SK-N-SH treated with all-trans-retinoic acid at 6 μM for 48 hours (cell line): Measurements from ENCODE around the gene THAP12.

Source experiments
- ATAC-seq: fragments of 200-7000 bp; cut with Tn5 transposase; 3 replicates; pipeline ENCODE4 v1.9.1; 2020; ENCODE audit warnings: mild to moderate bottlenecking, moderate library complexity
- ARNTL ChIP-seq: fragments of 450-650 bp; formaldehyde crosslinking; IDR thresholded peaks from 2 replicates; pipeline ENCODE4 v1.5.0; 2020; ENCODE audit warnings: low read depth, mild to moderate bottlenecking, moderate library complexity, borderline replicate concordance
- CREB5 ChIP-seq: fragments of 250-450 bp; sonication (Bioruptor Pico); IDR thresholded peaks from 2 replicates; pipeline ENCODE4 v1.5.1; 2020; ENCODE audit warnings: low read depth, mild to moderate bottlenecking, moderate library complexity
- CSDC2 ChIP-seq: fragments of 250-450 bp; sonication (Bioruptor Pico); IDR thresholded peaks from 2 replicates; pipeline ENCODE4 v1.5.0; 2020; ENCODE audit warnings: mild to moderate bottlenecking, moderate library complexity
- CSRNP3 ChIP-seq: fragments of 250-450 bp; sonication (Bioruptor Pico); IDR thresholded peaks from 2 replicates; pipeline ENCODE4 v1.5.1; 2021; ENCODE audit warnings: mild to moderate bottlenecking, moderate library complexity
- ESRRG ChIP-seq: fragments of 250-450 bp; sonication (Bioruptor Pico); IDR thresholded peaks from 2 replicates; pipeline ENCODE4 v1.6.1; 2021; ENCODE audit warnings: mild to moderate bottlenecking
- GLIS3 ChIP-seq: fragments of 250-450 bp; sonication (Bioruptor Pico); IDR thresholded peaks from 2 replicates; pipeline ENCODE4 v1.5.0; 2020; ENCODE audit warnings: mild to moderate bottlenecking, moderate library complexity
- ISL1 ChIP-seq: fragments of 250-450 bp; sonication (Bioruptor Pico); IDR thresholded peaks from 2 replicates; pipeline ENCODE4 v2.1.2; 2022; ENCODE audit warnings: mild to moderate bottlenecking, moderate library complexity
- OSR1 ChIP-seq: fragments of 250-450 bp; sonication (Bioruptor Pico); IDR thresholded peaks from 2 replicates; pipeline ENCODE4 v1.8.0; 2022; ENCODE audit warnings: moderate library complexity, mild to moderate bottlenecking, inconsistent platforms
- PATZ1 ChIP-seq: fragments of 250-450 bp; sonication (Bioruptor Pico); IDR thresholded peaks from 2 replicates; pipeline ENCODE4 v1.8.0; 2020; ENCODE audit warnings: mild to moderate bottlenecking, moderate library complexity, borderline replicate concordance
- POU6F1 ChIP-seq: fragments of 250-450 bp; sonication (Bioruptor Pico); IDR thresholded peaks from 2 replicates; pipeline ENCODE4 v1.8.0; 2021; ENCODE audit warnings: low read depth, mild to moderate bottlenecking, moderate library complexity, borderline replicate concordance
- PPARA ChIP-seq: fragments of 250-450 bp; sonication (Bioruptor Pico); IDR thresholded peaks from 2 replicates; pipeline ENCODE4 v1.5.0; 2020; ENCODE audit warnings: mild to moderate bottlenecking, borderline replicate concordance
- RARB ChIP-seq: fragments of 250-450 bp; sonication (Bioruptor Pico); IDR thresholded peaks from 2 replicates; pipeline ENCODE4 v1.8.0; 2021; ENCODE audit warnings: mild to moderate bottlenecking, moderate library complexity
- SNAI2 ChIP-seq: fragments of 250-450 bp; sonication (Bioruptor Pico); IDR thresholded peaks from 2 replicates; pipeline ENCODE4 v1.5.0; 2020; ENCODE audit warnings: mild to moderate bottlenecking, moderate library complexity
- TCF4 ChIP-seq: fragments of 250-450 bp; sonication (Bioruptor Pico); IDR thresholded peaks from 2 replicates; pipeline ENCODE4 v1.8.0; 2021; ENCODE audit warnings: mild to moderate bottlenecking, moderate library complexity, borderline replicate concordance
- TOX ChIP-seq: fragments of 250-450 bp; sonication (Bioruptor Pico); IDR thresholded peaks from 2 replicates; pipeline ENCODE4 v1.8.0; 2021; ENCODE audit warnings: mild to moderate bottlenecking, moderate library complexity, borderline replicate concordance
- TSHZ2 ChIP-seq: fragments of 250-450 bp; sonication (Bioruptor Pico); IDR thresholded peaks from 2 replicates; pipeline ENCODE4 v1.5.0; 2020; ENCODE audit warnings: mild to moderate bottlenecking, moderate library complexity
- ZC3H10 ChIP-seq: fragments of 250-450 bp; sonication (Bioruptor Pico); IDR thresholded peaks from 2 replicates; pipeline ENCODE4 v1.5.1; 2021; ENCODE audit warnings: mild to moderate bottlenecking, moderate library complexity
- ZFP3 ChIP-seq: fragments of 250-450 bp; sonication (Bioruptor Pico); IDR thresholded peaks from 2 replicates; pipeline ENCODE4 v1.5.0; 2020; ENCODE audit warnings: mild to moderate bottlenecking, moderate library complexity
- ZFP30 ChIP-seq: fragments of 450-650 bp; formaldehyde crosslinking; IDR thresholded peaks from 2 replicates; pipeline ENCODE4 v1.5.0; 2022; ENCODE audit warnings: mild to moderate bottlenecking, moderate library complexity
- ZNF565 ChIP-seq: fragments of 450-650 bp; formaldehyde crosslinking; conservative IDR thresholded peaks from 2 replicates; pipeline ENCODE4 v1.5.0; 2020; ENCODE audit warnings: low read depth, mild to moderate bottlenecking, moderate library complexity
- ZNF70 ChIP-seq: fragments of 450-650 bp; formaldehyde crosslinking; IDR thresholded peaks from 2 replicates; pipeline ENCODE4 v1.5.0; 2020; ENCODE audit warnings: mild to moderate bottlenecking, moderate library complexity
- ZNF8 ChIP-seq: fragments of 450-650 bp; formaldehyde crosslinking; IDR thresholded peaks from 2 replicates; pipeline ENCODE4 v1.5.0; 2020; ENCODE audit warnings: mild to moderate bottlenecking, moderate library complexity

Gene THAP12

GRCh38 chr11:76368490-76368889 is 12.4 kb downstream of the THAP12 start (continued):
- TF ChIP-seq TSHZ2 (no peak), ISL1 (no peak), ZFP3 (CRISPR knock-in tag) (no peak), CSDC2 (CRISPR knock-in tag) (no peak)

GRCh38 chr11:76365038-76365679 is 15.8 kb downstream of the THAP12 start:
- TF ChIP-seq ZFP3 (CRISPR knock-in tag) (no peak), ZFP30 (CRISPR knock-in tag) (no peak), GLIS3 (CRISPR knock-in tag) (no peak), OSR1 (CRISPR knock-in tag) (no peak), PPARA (CRISPR knock-in tag) (no peak), ZNF70 (CRISPR knock-in tag) (no peak), TCF4 (no peak), SNAI2 (CRISPR knock-in tag) (no peak), ZNF565 (CRISPR knock-in tag) (no peak), TSHZ2 (no peak), CSRNP3 (no peak), CREB5 (CRISPR knock-in tag) (no peak), ZNF8 (CRISPR knock-in tag) (no peak), ESRRG (CRISPR knock-in tag) (no peak), POU6F1 (CRISPR knock-in tag) (no peak), TOX (no peak), RARB (CRISPR knock-in tag) (no peak), ARNTL (no peak), PATZ1 (CRISPR knock-in tag) (no peak), ZC3H10 (CRISPR knock-in tag) (no peak)
- TF ChIP-seq, all 23 proteins: peak for 0
- no peak for ATAC-seq
